Measurements from ENCODE around the gene FAM107B.
A peak's percentile ranks its signal among the peaks of the same experiment; 100 is the strongest.

Gene FAM107B

DNA sequence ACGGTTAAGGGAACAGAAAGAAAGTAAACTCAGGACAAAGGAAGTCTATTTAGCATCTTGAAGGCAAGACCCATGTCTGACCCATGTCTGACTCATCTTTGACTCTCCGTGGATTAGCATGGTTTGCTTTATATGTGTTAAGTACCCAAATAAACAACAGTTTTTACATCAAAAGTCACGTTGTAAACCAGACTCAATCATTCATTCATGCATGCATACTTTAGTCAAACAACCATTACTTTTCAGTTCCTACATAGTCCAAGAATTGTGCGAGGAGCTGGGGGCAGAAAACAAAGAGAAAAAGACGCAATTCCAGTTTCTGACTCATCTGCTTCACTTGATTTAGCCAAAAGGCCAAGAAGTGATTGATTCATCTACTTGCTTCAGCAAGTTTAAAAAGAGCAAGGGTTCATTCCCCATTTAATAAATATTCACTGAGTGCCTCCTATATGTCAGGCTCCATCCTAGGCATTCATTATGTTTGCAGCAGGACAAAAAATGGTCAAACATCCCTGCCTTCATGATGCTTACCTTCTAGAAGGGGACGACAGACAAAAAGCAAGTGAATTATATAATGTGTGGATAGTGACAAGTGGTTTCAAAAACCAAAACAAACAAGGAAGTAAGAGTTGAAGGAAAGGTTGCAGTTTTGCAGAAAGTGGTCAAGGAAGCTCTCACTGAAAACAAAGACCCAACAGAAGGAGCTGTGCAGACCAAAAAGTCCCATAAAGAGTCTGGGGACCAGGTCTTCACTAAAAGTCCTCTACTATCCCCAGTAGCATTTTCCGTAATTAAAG lies 116.2 kb downstream of the FAM107B start:
- Histone ChIP-seq H3K4me3 (ENCODE audit: low read depth, low read length) (no peak overlapping the region), H3K27ac (no peak overlapping the region), H3K36me3 (ENCODE audit: control insufficient read depth, insufficient read depth, low read length) (no peaks in the 10 kb centered on the region), H3K9me3 (ENCODE audit: control insufficient read depth, low read length) (no peaks in the 10 kb centered on the region), H3K4me1 (peaks cover 12% of the 10 kb centered on the region), H2AFZ (no peak overlapping the region), H3K27me3 (ENCODE audit: control insufficient read depth, insufficient read depth, low read length) (no peaks in the 10 kb centered on the region), H3K9ac (no peak overlapping the region), H3K4me2 (ENCODE audit: low read length) (no peak overlapping the region), H3K79me2 (no peaks in the 10 kb centered on the region)
- no peak for TF ChIP-seq CTCF (IDR thresholded peaks at IDR 0.05)

DNA sequence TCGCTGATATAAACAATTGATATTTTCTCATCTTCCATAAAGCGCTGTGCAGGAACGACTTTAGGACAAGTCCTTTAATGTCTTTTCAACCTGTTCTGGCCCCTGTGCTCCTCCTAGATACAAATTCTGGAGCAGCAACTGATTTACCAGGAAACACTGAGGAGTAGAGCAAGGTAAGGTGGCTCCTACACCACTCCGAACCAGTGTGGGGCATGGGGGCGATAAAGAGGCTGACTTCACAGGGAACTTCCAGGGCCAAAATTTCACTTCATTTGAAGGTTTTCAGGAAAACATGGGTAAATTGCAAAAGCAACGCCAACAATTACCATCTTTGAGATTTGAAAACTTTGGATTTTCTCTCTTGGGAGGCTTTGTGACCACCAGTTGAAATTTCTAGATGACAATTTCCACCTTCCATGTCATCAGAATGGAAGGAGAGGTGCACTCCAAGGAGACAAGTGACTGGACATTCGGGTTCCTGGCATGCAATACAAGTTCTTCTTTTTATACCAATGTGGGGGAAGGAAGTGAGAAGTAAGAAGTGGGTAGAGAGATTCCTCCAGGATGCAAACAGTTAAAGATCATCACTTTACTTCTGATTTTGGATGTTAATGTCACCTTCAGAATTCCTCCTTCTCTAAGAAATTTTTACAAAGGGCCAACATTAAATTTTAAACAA lies 118.5 kb downstream of the FAM107B start:
- Histone ChIP-seq H3K27me3 (ENCODE audit: control insufficient read depth, insufficient read depth, low read length) (no peaks in the 10 kb centered on the region), H3K4me2 (ENCODE audit: low read length) (no peak overlapping the region), H3K79me2 (no peaks in the 10 kb centered on the region), H3K4me1 (peaks cover 32% of the 10 kb centered on the region), H3K4me3 (ENCODE audit: low read depth, low read length) (no peak overlapping the region), H3K27ac (peak overlapping the region; percentile 95), H2AFZ (peak overlapping the region; percentile 17), H3K9ac (no peak overlapping the region), H3K9me3 (ENCODE audit: control insufficient read depth, low read length) (no peaks in the 10 kb centered on the region), H3K36me3 (ENCODE audit: control insufficient read depth, insufficient read depth, low read length) (no peaks in the 10 kb centered on the region)
- no peak for TF ChIP-seq CTCF (IDR thresholded peaks at IDR 0.05)

DNA sequence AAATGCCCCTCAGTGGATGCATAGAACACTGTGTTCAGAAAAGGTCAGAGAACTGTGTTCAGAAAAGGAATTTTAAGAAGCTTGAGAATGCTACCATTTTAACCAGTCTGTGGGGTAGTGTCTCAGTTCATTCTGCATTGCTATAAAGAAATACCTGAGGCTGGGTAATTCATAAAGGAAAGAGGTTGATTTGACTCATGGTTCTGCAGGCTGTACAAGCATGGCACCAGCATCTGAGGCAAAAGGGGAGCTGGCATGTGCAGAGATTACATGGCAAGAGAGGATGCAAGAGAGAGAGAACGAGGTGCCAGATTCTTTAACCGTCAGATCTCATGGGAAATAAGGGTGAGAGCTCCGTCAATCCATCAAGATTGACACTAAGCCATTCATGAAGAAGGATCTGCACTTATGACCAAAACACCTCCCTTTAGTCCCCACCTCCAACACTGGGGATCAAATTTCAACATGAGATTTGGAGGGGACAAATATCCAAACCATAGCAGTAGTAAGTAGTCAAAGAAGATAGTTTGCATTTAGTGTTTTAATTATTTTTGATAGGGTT lies 119.8 kb downstream of the FAM107B start:
- no peaks in the 10 kb centered on the region for H3K27me3 ChIP-seq (ENCODE audit: control insufficient read depth, insufficient read depth, low read length)
- no peaks in the 10 kb centered on the region for H3K36me3 ChIP-seq (ENCODE audit: control insufficient read depth, insufficient read depth, low read length)
- no peaks in the 10 kb centered on the region for H3K9me3 ChIP-seq (ENCODE audit: control insufficient read depth, low read length)
- no peaks in the 10 kb centered on the region for H3K79me2 ChIP-seq
- peak overlapping the region; percentile 95 for H3K27ac ChIP-seq
- no peak overlapping the region for H3K4me3 ChIP-seq (ENCODE audit: low read depth, low read length)
- H3K4me2 ChIP-seq (ENCODE audit: low read length), result peak overlapping the region; percentile 66
- H2AFZ ChIP-seq, result peak overlapping the region; percentile 28
- TF ChIP-seq CTCF (IDR thresholded peaks at IDR 0.05), result no peak
- H3K4me1 ChIP-seq, result peaks cover 34% of the 10 kb centered on the region
- H3K9ac ChIP-seq, result no peak overlapping the region

DNA sequence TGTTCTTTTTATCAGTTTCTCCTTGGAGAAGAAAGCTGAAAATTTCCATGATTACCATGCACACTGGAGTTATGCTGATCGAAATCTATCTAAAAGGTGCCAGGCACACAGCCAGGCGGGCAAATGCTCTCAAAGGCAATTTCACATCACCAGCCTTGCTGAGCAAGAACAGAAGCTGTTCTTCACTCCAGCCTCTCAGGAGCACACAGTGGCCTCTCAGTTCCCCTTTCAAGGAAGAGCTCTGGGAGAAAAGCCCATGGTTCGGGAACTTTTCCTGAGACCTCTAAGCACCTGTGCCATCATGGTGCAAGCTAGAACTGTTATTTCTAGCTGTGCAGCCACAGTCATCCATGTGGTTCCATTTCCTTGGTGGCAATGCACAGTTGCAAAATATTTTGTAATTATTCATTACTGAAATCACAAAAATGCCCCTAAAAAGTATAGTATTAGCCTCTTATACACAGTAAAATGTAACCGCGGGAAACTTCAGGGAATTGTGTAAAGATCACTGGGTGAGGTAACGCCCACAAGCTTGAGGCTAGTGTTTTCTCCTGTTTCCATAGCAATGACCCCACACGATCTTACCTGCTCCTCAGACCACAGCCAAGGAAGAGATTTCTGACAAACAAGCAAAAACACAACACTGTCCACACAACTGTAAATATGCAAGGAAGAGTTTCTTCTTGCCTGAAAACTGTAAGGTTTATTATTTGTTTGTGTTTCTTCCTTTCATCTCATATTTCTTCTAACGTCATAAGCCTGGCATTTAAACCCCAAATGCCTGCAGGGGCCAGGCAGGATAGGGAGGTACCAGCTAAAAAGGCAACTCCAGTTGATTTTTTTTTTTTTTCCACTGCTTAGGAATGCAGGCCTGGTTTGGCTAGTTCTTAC lies 121.2 kb downstream of the FAM107B start:
- Histone ChIP-seq H3K36me3 (ENCODE audit: control insufficient read depth, insufficient read depth, low read length) (no peaks in the 10 kb centered on the region), H3K4me2 (ENCODE audit: low read length) (peak overlapping the region; percentile 66), H3K9me3 (ENCODE audit: control insufficient read depth, low read length) (no peaks in the 10 kb centered on the region), H3K9ac (peak overlapping the region; percentile 17), H2AFZ (peak overlapping the region; percentile 28), H3K79me2 (no peaks in the 10 kb centered on the region), H3K4me1 (peaks cover 48% of the 10 kb centered on the region), H3K27me3 (ENCODE audit: control insufficient read depth, insufficient read depth, low read length) (no peaks in the 10 kb centered on the region), H3K27ac (peak overlapping the region; percentile 95), H3K4me3 (ENCODE audit: low read depth, low read length) (peak overlapping the region; percentile 25)
- no peak for TF ChIP-seq CTCF (IDR thresholded peaks at IDR 0.05)

Measured in parathyroid adenoma (tissue), 2 donors.